GM12865 (cell line): ENCODE results near the gene SORBS1.

Source experiments
- DNase-seq: peaks from one replicate; pipeline ENCODE4 v3.0.0; 2010; ENCODE audit warnings: low read depth
- H3K4me3 ChIP-seq: 2 replicates; pipeline ENCODE4 v1.5.1; 2011; ENCODE audit warnings: mild to moderate bottlenecking, low read depth, low read length, control low read depth
- TF ChIP-seq, protein P1 (sequence below): IDR thresholded peaks from 2 replicates; pipeline ENCODE4 v1.5.1; 2011; ENCODE audit warnings: low read length, control low read depth, low read depth, inconsistent platforms; ENCODE audit not compliant: insufficient read depth; ENCODE audit errors: missing control alignments

SORBS1 gene

DNA sequence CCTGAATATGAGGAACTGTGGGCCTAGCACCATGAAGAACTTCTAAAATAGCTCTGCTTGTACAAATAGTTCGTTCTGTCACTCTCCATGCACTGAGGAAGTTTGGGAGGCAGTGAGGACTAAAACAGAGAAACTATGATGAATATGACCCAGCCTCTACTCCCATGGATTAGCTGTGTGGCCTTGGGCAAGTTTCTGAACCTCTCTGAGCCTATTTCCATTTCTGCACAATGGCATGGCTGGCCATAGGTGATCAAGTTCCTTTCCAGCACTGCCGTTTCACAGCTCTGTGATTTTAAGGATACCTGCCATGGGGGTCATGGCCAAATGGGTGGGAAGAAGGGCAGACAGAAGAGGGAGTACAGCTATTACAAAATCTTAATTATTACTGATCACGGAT is 57.6 kb downstream of the SORBS1 start:
- no peak for DNase-seq
- no peak overlapping the region for H3K4me3 ChIP-seq
- TF ChIP-seq, protein P1, sequence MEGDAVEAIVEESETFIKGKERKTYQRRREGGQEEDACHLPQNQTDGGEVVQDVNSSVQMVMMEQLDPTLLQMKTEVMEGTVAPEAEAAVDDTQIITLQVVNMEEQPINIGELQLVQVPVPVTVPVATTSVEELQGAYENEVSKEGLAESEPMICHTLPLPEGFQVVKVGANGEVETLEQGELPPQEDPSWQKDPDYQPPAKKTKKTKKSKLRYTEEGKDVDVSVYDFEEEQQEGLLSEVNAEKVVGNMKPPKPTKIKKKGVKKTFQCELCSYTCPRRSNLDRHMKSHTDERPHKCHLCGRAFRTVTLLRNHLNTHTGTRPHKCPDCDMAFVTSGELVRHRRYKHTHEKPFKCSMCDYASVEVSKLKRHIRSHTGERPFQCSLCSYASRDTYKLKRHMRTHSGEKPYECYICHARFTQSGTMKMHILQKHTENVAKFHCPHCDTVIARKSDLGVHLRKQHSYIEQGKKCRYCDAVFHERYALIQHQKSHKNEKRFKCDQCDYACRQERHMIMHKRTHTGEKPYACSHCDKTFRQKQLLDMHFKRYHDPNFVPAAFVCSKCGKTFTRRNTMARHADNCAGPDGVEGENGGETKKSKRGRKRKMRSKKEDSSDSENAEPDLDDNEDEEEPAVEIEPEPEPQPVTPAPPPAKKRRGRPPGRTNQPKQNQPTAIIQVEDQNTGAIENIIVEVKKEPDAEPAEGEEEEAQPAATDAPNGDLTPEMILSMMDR: no peak

DNA sequence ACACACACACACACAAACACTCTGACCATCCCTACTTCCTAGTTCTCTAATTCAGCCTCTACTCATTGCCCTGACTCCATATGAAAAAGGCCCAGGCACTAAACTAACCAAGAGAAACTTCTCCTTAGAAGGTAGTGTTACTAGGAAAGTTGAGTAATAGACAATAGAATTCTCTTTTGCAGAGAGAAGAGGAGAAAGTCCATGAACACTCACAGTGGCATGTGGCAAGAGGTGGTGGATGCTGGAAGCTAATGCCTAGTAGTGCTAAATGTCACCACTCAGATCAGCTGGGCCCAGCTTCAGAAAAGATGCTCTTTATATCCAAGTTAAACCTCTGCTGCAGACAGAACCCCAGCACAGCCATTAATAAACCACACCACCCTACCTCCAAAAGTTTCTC is 58.2 kb downstream of the SORBS1 start:
- TF ChIP-seq, protein P1: no peak
- no peak for DNase-seq
- no peak overlapping the region for H3K4me3 ChIP-seq

DNA sequence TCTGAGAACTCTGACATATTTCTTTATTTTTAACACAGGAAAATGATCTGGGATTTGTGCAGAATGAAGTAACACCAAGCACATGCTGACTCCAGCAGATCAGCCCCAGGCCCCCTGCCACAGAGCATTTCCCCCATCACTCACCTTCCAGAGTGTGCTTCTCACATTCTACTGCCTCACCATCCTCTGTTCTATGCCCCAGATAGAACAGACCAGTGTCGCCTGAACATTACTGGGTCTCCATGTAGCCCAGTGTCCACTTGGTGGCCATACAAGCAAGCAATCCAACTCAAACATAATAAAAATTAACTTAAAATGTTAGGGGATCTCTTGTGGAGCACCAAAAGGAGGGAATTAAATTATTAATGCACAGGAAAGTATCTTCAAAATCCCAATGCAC is 58.8 kb downstream of the SORBS1 start:
- H3K4me3 ChIP-seq: no peak overlapping the region
- DNase-seq: no peak
- TF ChIP-seq, protein P1: no peak

DNA sequence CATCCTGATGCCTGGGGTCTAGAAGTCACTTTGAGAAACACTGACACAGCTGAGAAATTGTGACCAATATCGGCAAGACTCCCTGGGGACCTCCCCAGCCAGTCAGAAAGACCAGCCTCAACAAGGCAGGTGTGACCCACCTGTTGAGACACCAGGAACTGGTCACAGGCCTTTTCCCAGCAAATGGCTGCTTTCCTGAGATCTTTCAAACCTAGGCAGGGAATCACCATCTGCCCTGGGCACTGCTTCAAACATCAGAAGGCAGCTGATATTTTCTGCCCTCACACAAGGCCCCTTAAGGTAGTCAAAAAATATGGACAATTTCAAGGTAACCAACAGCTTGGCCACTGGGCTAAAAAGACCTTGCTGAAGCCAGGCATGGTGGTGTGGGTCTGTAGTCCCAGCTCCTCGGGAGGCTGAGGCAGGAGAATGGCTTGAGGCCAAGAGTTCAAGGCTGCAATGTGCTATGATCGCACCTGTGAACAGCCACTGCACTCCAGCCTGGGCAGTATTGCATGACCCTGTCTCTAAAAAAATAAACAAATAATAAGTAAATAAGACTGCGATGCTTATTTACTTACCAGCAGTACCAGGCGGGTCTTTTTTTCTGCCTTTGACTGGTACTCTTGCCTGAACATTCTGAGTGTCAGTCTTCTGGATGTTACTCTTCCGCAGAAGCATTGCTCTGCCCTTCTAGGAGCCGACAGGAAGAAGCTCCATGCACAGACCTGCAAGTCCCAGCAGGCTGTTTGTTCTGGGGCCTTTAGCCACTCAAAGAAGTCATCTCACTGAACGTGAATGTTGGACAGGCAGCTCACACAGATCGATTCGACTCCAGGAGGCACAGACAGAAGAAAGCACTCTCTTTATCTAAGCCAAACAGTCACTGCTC is 59.7 kb downstream of the SORBS1 start:
- TF ChIP-seq, protein P1: no peak
- no peak for DNase-seq
- no peak overlapping the region for H3K4me3 ChIP-seq

DNA sequence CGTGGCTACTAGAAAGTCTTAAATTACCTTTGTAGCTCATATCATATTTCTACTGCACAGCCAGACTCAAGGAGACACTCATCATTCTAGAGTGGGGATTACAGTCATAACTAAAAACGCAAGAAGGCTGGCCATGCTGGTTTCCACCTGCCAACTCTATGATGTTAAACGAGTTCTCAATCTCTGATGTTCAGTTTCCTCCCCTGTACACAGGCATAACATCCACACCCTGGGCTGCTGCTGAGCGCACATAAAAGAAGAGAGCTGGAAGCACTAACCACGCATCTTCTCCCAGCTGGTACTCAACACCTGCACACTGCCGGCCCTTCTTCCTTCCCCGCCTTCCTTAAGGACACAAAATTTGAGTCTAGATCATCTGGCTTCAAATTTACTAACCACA is 60.5 kb downstream of the SORBS1 start:
- TF ChIP-seq, protein P1: no peak
- peak; percentile 18 for DNase-seq
- no peak overlapping the region for H3K4me3 ChIP-seq

DNA sequence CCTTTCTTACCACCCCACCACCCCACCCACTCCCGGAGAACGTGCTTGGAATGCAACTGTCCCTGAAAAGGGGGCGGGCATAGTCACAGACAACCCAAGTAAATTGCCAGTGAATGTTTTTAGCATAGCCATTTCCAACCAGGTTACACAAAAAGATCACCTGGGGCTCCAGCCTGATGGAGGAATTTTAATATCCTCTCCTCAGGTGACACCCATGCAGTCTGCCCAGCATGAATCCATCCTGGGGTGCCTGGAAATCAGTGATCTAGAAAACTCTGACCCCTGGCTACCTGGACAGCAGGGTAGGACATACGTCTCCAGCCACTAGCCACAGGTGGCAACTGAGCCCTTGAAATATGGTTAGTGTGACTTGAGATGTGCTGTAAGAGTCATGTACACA is 61.1 kb downstream of the SORBS1 start:
- H3K4me3 ChIP-seq: no peak overlapping the region
- no peak for DNase-seq
- TF ChIP-seq, protein P1: no peak
